H9 (cell line): ENCODE results near the gene SF3B5. TPM values are rescaled to one million over a fixed set of nuclear protein-coding genes. Genes with fewer than 3 reads are reported as not detected.

Experiments used
- DNase-seq: peaks from one replicate; pipeline ENCODE4 v3.0.0-alpha.2; 2017
- H2AFZ ChIP-seq: one replicate; pipeline ENCODE4 v1.6.1; 2013; ENCODE audit warnings: mild to moderate bottlenecking, low read length, control low read depth, moderate library complexity
- H2AK5ac ChIP-seq: 2 replicates; pipeline ENCODE4 v1.6.1; 2013; ENCODE audit warnings: low read length, control low read depth, mixed read lengths; ENCODE audit not compliant: insufficient read length
- H2BK120ac ChIP-seq: one replicate; pipeline ENCODE4 v1.6.1; 2013; ENCODE audit warnings: low read depth, mild to moderate bottlenecking, low read length, control low read depth, inconsistent platforms; ENCODE audit not compliant: poor library complexity, severe bottlenecking
- H2BK12ac ChIP-seq: 2 replicates; pipeline ENCODE4 v1.6.1; 2013; ENCODE audit warnings: low read length, control low read depth, mixed read lengths, low read depth; ENCODE audit not compliant: insufficient read length
- H2BK15ac ChIP-seq: 2 replicates; pipeline ENCODE4 v1.6.1; 2013; ENCODE audit warnings: low read depth, low read length, control low read depth
- H2BK20ac ChIP-seq: one replicate; pipeline ENCODE4 v1.6.1; 2013; ENCODE audit warnings: low read depth, mild to moderate bottlenecking, low read length, control low read depth, inconsistent platforms; ENCODE audit not compliant: poor library complexity, severe bottlenecking
- H2BK5ac ChIP-seq: 2 replicates; pipeline ENCODE4 v1.6.1; 2013; ENCODE audit warnings: low read length, control low read depth, mixed read lengths; ENCODE audit not compliant: insufficient read length
- H3K14ac ChIP-seq: 2 replicates; pipeline ENCODE4 v1.6.1; 2013; ENCODE audit warnings: low read length, control low read depth; ENCODE audit not compliant: insufficient read depth
- H3K18ac ChIP-seq: 2 replicates; pipeline ENCODE4 v1.6.1; 2013; ENCODE audit warnings: low read depth, mild to moderate bottlenecking, mixed read lengths, low read length, control low read depth; ENCODE audit not compliant: insufficient read length
- H3K23ac ChIP-seq: 2 replicates; pipeline ENCODE4 v1.6.1; 2013; ENCODE audit warnings: low read length, control low read depth, mixed read lengths, low read depth; ENCODE audit not compliant: insufficient read length
- H3K23me2 ChIP-seq: 2 replicates; pipeline ENCODE4 v1.6.1; 2013; ENCODE audit warnings: low read depth, mild to moderate bottlenecking, mixed read lengths, low read length, control low read depth; ENCODE audit not compliant: insufficient read length, poor library complexity, severe bottlenecking
- H3K27ac ChIP-seq: 2 replicates; pipeline ENCODE4 v1.5.1; 2013; ENCODE audit warnings: low read length, control low read depth, mixed read lengths, low read depth; ENCODE audit not compliant: insufficient read length
- H3K27me3 ChIP-seq: 2 replicates; pipeline ENCODE4 v1.6.1; 2013; ENCODE audit warnings: low read length, control low read depth, inconsistent platforms; ENCODE audit not compliant: insufficient read depth
- H3K4ac ChIP-seq: 2 replicates; pipeline ENCODE4 v1.6.1; 2013; ENCODE audit warnings: low read depth, mild to moderate bottlenecking, control low read depth, inconsistent platforms, low read length, moderate library complexity
- H3K4me1 ChIP-seq: 2 replicates; pipeline ENCODE4 v1.6.1; 2013; ENCODE audit warnings: low read length, control low read depth, inconsistent platforms; ENCODE audit not compliant: insufficient read depth
- H3K4me2 ChIP-seq: 2 replicates; pipeline ENCODE4 v1.6.1; 2013; ENCODE audit warnings: low read length, control low read depth, mixed read lengths; ENCODE audit not compliant: insufficient read length, insufficient read depth
- H3K56ac ChIP-seq: 2 replicates; pipeline ENCODE4 v1.6.1; 2013; ENCODE audit warnings: low read depth, mild to moderate bottlenecking, mixed read lengths, low read length, control low read depth; ENCODE audit not compliant: insufficient read length
- H3K79me1 ChIP-seq: 2 replicates; pipeline ENCODE4 v1.6.1; 2013; ENCODE audit warnings: low read depth, mild to moderate bottlenecking, moderate library complexity, low read length, control low read depth, inconsistent platforms; ENCODE audit not compliant: insufficient read depth, poor library complexity, severe bottlenecking
- H3K79me2 ChIP-seq: 2 replicates; pipeline ENCODE4 v1.6.1; 2013; ENCODE audit warnings: low read length, control low read depth, inconsistent platforms; ENCODE audit not compliant: insufficient read depth
- H3K9ac ChIP-seq: 2 replicates; pipeline ENCODE4 v1.6.1; 2013; ENCODE audit warnings: low read length, control low read depth, mixed read lengths; ENCODE audit not compliant: insufficient read length; ENCODE audit errors: extremely low read depth
- H3K9me3 ChIP-seq: one replicate; pipeline ENCODE4 v1.6.1; 2013; ENCODE audit warnings: low read depth, low read length, inconsistent platforms; ENCODE audit not compliant: control insufficient read depth
- H3T11ph ChIP-seq: one replicate; pipeline ENCODE4 v1.6.1; 2013; ENCODE audit warnings: mild to moderate bottlenecking, low read length, control low read depth, inconsistent platforms
- H4K20me1 ChIP-seq: one replicate; pipeline ENCODE4 v1.6.1; 2013; ENCODE audit not compliant: control insufficient read depth, insufficient read length, insufficient read depth
- H4K5ac ChIP-seq: 2 replicates; pipeline ENCODE4 v1.6.1; 2013; ENCODE audit warnings: low read depth, mild to moderate bottlenecking, mixed read lengths, low read length, control low read depth; ENCODE audit not compliant: insufficient read length
- H4K8ac ChIP-seq: replicated peaks from 2 replicates; pipeline ENCODE4 v1.6.1; 2013; ENCODE audit warnings: low read length, control low read depth, mixed read lengths, low read depth; ENCODE audit not compliant: insufficient read length
- H4K91ac ChIP-seq: 2 replicates; pipeline ENCODE4 v1.6.1; 2013; ENCODE audit warnings: low read depth, mild to moderate bottlenecking, moderate library complexity, mixed read lengths, low read length, control low read depth; ENCODE audit not compliant: insufficient read length
- H3K27ac Mint-ChIP-seq, 3 experiments: 2 replicates in 2 of 3; 3 replicates in 1 of 3; pipeline ENCODE4 v1.8.0; 2020 to 2021; ENCODE audit warnings: mixed read lengths in 3 of 3, mild to moderate bottlenecking in 1 of 3, moderate library complexity in 1 of 3
- H3K27me3 Mint-ChIP-seq: 2 replicates; pipeline ENCODE4 v1.8.0; 2021; ENCODE audit warnings: low read depth, mild to moderate bottlenecking, moderate library complexity, mixed read lengths
- H3K36me3 Mint-ChIP-seq, 3 experiments: 2 replicates in 2 of 3; 3 replicates in 1 of 3; pipeline ENCODE4 v1.8.0; 2020 to 2021; ENCODE audit warnings: low read depth in 3 of 3, mixed read lengths in 3 of 3; ENCODE audit not compliant: insufficient read depth in 1 of 3
- H3K4me1 Mint-ChIP-seq, 2 experiments: 2 replicates each; pipeline ENCODE4 v1.8.0; 2020; ENCODE audit warnings: mixed read lengths in 2 of 2
- H3K4me3 Mint-ChIP-seq, 2 experiments: 2 replicates in 1 of 2; 3 replicates in 1 of 2; pipeline ENCODE4 v1.8.0; 2020 to 2021; ENCODE audit warnings: mild to moderate bottlenecking in 2 of 2, mixed read lengths in 2 of 2, moderate library complexity in 1 of 2
- H3K9me3 Mint-ChIP-seq, 2 experiments: 2 replicates in 1 of 2; 3 replicates in 1 of 2; pipeline ENCODE4 v1.8.0; 2020; ENCODE audit warnings: mild to moderate bottlenecking in 2 of 2, mixed read lengths in 2 of 2, moderate library complexity in 1 of 2
- WGBS: extraction: QIAGEN DNeasy Blood & Tissue Kit; methylation state at CpG from one replicate; pipeline ENCODE4 v1.1.7; 2013; ENCODE audit warnings: missing lambda C conversion rate, low lambda C conversion rate, mixed read lengths; ENCODE audit not compliant: insufficient read length; ENCODE audit errors: extremely low coverage; 5-methylcytosine and 5-hydroxymethylcytosine counted together
- total RNA-seq: library from RNA; stranded (reverse); gene quantifications from 2 replicates; pipeline ENCODE4 v1.2.1, GENCODE V29; 2021
- TF ChIP-seq, protein P1 (sequence below): fragments of 200-600 bp; sonication (generic); conservative IDR thresholded peaks from 3 replicates; pipeline ENCODE4 v1.8.0; 2021; ENCODE audit warnings: antibody characterized with exemption, mild to moderate bottlenecking

Gene SF3B5
- total RNA-seq, 1 experiment from 2014 or later: 145 TPM

- WGBS: no CpG with 5 or more reads among the region's 57 CpGs
- Histone ChIP-seq H2AFZ (no peak overlapping the region), H3K14ac (peak overlapping the region; percentile 53; the same call in 1 of the 2 replicates), H3K4ac (no peak overlapping the region), H4K20me1 (no peaks in the 10 kb centered on the region), H2AK5ac (no peak overlapping the region), H3K27ac (no peak overlapping the region), H3K56ac (no peak overlapping the region), H3K23me2 (peaks cover 14% of the 10 kb centered on the region), H3K23ac (no peak overlapping the region), H3K9me3 (no peaks in the 10 kb centered on the region), H2BK120ac (no peak overlapping the region), H2BK20ac (no peak overlapping the region), H4K91ac (no peak overlapping the region), H3K4me1 (peaks cover 4% of the 10 kb centered on the region; the same call in 1 of the 2 replicates), H3K4me2 (peak overlapping the region; percentile 81), H4K5ac (no peak overlapping the region), H3K18ac (no peak overlapping the region), H2BK5ac (no peak overlapping the region), H3K79me1 (no peaks in the 10 kb centered on the region), H4K8ac (no peak overlapping the region), H3K27me3 (peaks cover 31% of the 10 kb centered on the region), H2BK12ac (no peak overlapping the region), H3K79me2 (no peaks in the 10 kb centered on the region), H2BK15ac (no peak overlapping the region), H3T11ph (no peak overlapping the region), H3K9ac (no peak overlapping the region)
- DNase-seq: peak; percentile 45
- TF ChIP-seq, protein P1, sequence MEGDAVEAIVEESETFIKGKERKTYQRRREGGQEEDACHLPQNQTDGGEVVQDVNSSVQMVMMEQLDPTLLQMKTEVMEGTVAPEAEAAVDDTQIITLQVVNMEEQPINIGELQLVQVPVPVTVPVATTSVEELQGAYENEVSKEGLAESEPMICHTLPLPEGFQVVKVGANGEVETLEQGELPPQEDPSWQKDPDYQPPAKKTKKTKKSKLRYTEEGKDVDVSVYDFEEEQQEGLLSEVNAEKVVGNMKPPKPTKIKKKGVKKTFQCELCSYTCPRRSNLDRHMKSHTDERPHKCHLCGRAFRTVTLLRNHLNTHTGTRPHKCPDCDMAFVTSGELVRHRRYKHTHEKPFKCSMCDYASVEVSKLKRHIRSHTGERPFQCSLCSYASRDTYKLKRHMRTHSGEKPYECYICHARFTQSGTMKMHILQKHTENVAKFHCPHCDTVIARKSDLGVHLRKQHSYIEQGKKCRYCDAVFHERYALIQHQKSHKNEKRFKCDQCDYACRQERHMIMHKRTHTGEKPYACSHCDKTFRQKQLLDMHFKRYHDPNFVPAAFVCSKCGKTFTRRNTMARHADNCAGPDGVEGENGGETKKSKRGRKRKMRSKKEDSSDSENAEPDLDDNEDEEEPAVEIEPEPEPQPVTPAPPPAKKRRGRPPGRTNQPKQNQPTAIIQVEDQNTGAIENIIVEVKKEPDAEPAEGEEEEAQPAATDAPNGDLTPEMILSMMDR: no peak
- Mint-ChIP-seq H3K27ac (no peak overlapping the region), H3K9me3 (no peaks in the 10 kb centered on the region), H3K36me3 (no peaks in the 10 kb centered on the region; a peak in 1 of 7 replicates), H3K27me3 (peaks cover 87% of the 10 kb centered on the region), H3K4me1 (peaks cover 31 to 35% of the 10 kb centered on the region in 2 experiments), H3K4me3 (peak overlapping the region; percentile 63 to 80)
Measured at GRCh38 chr6:144064402-144065212, 30.8 kb downstream of the SF3B5 start.
